ENCODE results near the gene KIAA0232.

Gene KIAA0232

DNA sequence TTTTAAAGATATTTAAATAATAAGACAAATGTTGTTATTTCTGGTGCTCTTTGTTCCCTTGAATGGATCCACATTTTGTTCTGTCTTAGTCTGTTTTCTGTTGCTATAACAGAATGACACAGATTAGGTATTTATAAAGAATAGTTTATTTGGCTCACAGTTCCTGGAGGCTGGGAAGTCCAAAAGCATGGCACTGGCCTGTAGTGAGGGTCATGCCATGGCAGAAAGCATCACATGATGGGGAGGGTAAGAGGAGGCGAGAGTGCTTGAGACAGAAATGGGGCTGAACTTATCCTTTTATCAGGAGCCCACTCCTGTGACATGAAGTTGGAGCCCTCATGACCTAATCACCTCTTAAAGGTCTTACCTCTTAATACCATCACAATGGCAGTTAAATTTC lies 38.2 kb downstream of the KIAA0232 start:
- H2AFZ ChIP-seq (ENCODE audit: low read depth, low read length) = no peak overlapping the region
- H3K27me3 ChIP-seq (ENCODE audit: insufficient read depth, low read length, poor library complexity) = no peaks in the 10 kb centered on the region
- peaks cover 23% of the 10 kb centered on the region for H3K9me3 ChIP-seq (ENCODE audit: insufficient read depth, low read length, severe bottlenecking)
- peaks cover 14% of the 10 kb centered on the region for H4K20me1 ChIP-seq (ENCODE audit: insufficient read depth, low read length)
- TF ChIP-seq, protein P1, sequence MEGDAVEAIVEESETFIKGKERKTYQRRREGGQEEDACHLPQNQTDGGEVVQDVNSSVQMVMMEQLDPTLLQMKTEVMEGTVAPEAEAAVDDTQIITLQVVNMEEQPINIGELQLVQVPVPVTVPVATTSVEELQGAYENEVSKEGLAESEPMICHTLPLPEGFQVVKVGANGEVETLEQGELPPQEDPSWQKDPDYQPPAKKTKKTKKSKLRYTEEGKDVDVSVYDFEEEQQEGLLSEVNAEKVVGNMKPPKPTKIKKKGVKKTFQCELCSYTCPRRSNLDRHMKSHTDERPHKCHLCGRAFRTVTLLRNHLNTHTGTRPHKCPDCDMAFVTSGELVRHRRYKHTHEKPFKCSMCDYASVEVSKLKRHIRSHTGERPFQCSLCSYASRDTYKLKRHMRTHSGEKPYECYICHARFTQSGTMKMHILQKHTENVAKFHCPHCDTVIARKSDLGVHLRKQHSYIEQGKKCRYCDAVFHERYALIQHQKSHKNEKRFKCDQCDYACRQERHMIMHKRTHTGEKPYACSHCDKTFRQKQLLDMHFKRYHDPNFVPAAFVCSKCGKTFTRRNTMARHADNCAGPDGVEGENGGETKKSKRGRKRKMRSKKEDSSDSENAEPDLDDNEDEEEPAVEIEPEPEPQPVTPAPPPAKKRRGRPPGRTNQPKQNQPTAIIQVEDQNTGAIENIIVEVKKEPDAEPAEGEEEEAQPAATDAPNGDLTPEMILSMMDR (IDR thresholded peaks at IDR 0.05; ENCODE audit: borderline replicate concordance, extremely low read depth, low read length, poor library complexity, severe bottlenecking) = no peak
- TF ChIP-seq EZH2 (IDR thresholded peaks at IDR 0.05; ENCODE audit: borderline replicate concordance, low read depth, low read length, severe bottlenecking) = no peak
- no peaks in the 10 kb centered on the region for H3K4me1 ChIP-seq (ENCODE audit: insufficient read depth, low read length)
- H3K4me3 ChIP-seq (ENCODE audit: low read depth in 1 of 2, low read length in 2 of 2) = no peak overlapping the region
- H3K36me3 ChIP-seq (ENCODE audit: insufficient read depth, low read length) = peaks cover 23% of the 10 kb centered on the region
- H3K9ac ChIP-seq (ENCODE audit: low read depth, low read length) = no peak overlapping the region
- no peak overlapping the region for H3K27ac ChIP-seq (ENCODE audit: low read length)
- H3K79me2 ChIP-seq (ENCODE audit: insufficient read depth, low read length) = peaks cover 91% of the 10 kb centered on the region
- DNase-seq = no peak
- no peak for ATAC-seq (ENCODE audit: insufficient read depth, low read depth)
- no peak overlapping the region for H3K4me2 ChIP-seq (ENCODE audit: insufficient read depth, low read length)

DNA sequence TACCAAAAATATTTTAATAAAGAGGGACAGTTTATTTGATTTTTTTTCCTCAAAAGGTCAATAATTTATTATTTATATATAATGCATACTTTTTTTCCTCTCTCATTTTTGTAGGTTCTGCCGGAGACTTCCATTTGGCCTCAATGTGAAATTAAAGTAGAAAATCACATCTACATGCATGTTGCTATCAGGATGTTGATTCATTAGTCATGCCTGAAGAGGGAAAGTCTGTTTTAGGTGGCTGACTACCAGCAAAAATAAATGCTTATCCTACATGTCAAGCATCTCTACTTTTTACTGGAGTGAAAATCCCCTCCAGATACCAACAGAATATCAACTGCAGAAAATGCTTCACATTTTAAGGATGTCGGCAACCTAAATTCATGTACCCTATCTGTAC lies 41.5 kb downstream of the KIAA0232 start:
- no peak overlapping the region for H3K27ac ChIP-seq (ENCODE audit: low read length)
- TF ChIP-seq, protein P1 (IDR thresholded peaks at IDR 0.05; ENCODE audit: borderline replicate concordance, extremely low read depth, low read length, poor library complexity, severe bottlenecking) = no peak
- TF ChIP-seq EZH2 (IDR thresholded peaks at IDR 0.05; ENCODE audit: borderline replicate concordance, low read depth, low read length, severe bottlenecking) = no peak
- H2AFZ ChIP-seq (ENCODE audit: low read depth, low read length) = no peak overlapping the region
- peaks cover 43% of the 10 kb centered on the region for H3K36me3 ChIP-seq (ENCODE audit: insufficient read depth, low read length)
- ATAC-seq (ENCODE audit: insufficient read depth, low read depth) (no peak), DNase-seq (no peak)
- peaks cover 20% of the 10 kb centered on the region for H4K20me1 ChIP-seq (ENCODE audit: insufficient read depth, low read length)
- no peaks in the 10 kb centered on the region for H3K27me3 ChIP-seq (ENCODE audit: insufficient read depth, low read length, poor library complexity)
- peaks cover 9% of the 10 kb centered on the region for H3K9me3 ChIP-seq (ENCODE audit: insufficient read depth, low read length, severe bottlenecking)
- peaks cover 81% of the 10 kb centered on the region for H3K79me2 ChIP-seq (ENCODE audit: insufficient read depth, low read length)
- H3K9ac ChIP-seq (ENCODE audit: low read depth, low read length) = no peak overlapping the region
- H3K4me1 ChIP-seq (ENCODE audit: insufficient read depth, low read length) = no peaks in the 10 kb centered on the region
- no peak overlapping the region for H3K4me2 ChIP-seq (ENCODE audit: insufficient read depth, low read length)
- H3K4me3 ChIP-seq (ENCODE audit: low read depth in 1 of 2, low read length in 2 of 2) = no peak overlapping the region

- H3K9ac ChIP-seq (ENCODE audit: low read depth, low read length) = no peak overlapping the region
- H3K4me3 ChIP-seq (ENCODE audit: low read depth in 1 of 2, low read length in 2 of 2) = no peak overlapping the region
- H3K79me2 ChIP-seq (ENCODE audit: insufficient read depth, low read length) = peaks cover 81% of the 10 kb centered on the region
- TF ChIP-seq, protein P1 (IDR thresholded peaks at IDR 0.05; ENCODE audit: borderline replicate concordance, extremely low read depth, low read length, poor library complexity, severe bottlenecking) = no peak
- TF ChIP-seq EZH2 (IDR thresholded peaks at IDR 0.05; ENCODE audit: borderline replicate concordance, low read depth, low read length, severe bottlenecking) = no peak
- H3K27ac ChIP-seq (ENCODE audit: low read length) = no peak overlapping the region
- no peak for ATAC-seq (ENCODE audit: insufficient read depth, low read depth)
- H3K9me3 ChIP-seq (ENCODE audit: insufficient read depth, low read length, severe bottlenecking) = peaks cover 4% of the 10 kb centered on the region
- H3K27me3 ChIP-seq (ENCODE audit: insufficient read depth, low read length, poor library complexity) = no peaks in the 10 kb centered on the region
- DNase-seq = no peak
- peaks cover 51% of the 10 kb centered on the region for H3K36me3 ChIP-seq (ENCODE audit: insufficient read depth, low read length)
- peaks cover 23% of the 10 kb centered on the region for H4K20me1 ChIP-seq (ENCODE audit: insufficient read depth, low read length)
- no peak overlapping the region for H3K4me2 ChIP-seq (ENCODE audit: insufficient read depth, low read length)
- H2AFZ ChIP-seq (ENCODE audit: low read depth, low read length) = no peak overlapping the region
- H3K4me1 ChIP-seq (ENCODE audit: insufficient read depth, low read length) = no peaks in the 10 kb centered on the region
These were observed 42.4 kb downstream of the KIAA0232 start for GRCh38 chr4:6824772-6825402.
